Osteoblast (primary cell): ENCODE measurements around the gene GSX1. TPM values are rescaled to one million over a fixed set of nuclear protein-coding genes. Genes with fewer than 3 reads are reported as not detected.

Experiments
- DNase-seq: peaks from one replicate; pipeline ENCODE4 v3.0.0; 2011; ENCODE audit warnings: low spot score, mixed read lengths; ENCODE audit not compliant: insufficient read length; ENCODE audit errors: missing footprints
- H2AFZ ChIP-seq: 2 replicates; pipeline ENCODE4 v1.6.0; 2011; ENCODE audit warnings: mild to moderate bottlenecking, low read length
- H3K27ac ChIP-seq: 2 replicates; pipeline ENCODE4 v1.5.1; 2011; ENCODE audit warnings: mild to moderate bottlenecking, low read depth, low read length, moderate library complexity
- H3K27me3 ChIP-seq: 2 replicates; pipeline ENCODE4 v1.6.0; 2012; ENCODE audit warnings: mild to moderate bottlenecking, control low read depth, inconsistent platforms, low read length, moderate library complexity; ENCODE audit not compliant: insufficient read depth
- H3K36me3 ChIP-seq: 2 replicates; pipeline ENCODE4 v1.5.1; 2011; ENCODE audit warnings: mild to moderate bottlenecking, low read length, control low read depth, moderate library complexity; ENCODE audit not compliant: insufficient read depth
- H3K4me1 ChIP-seq: 2 replicates; pipeline ENCODE4 v1.5.1; 2011; ENCODE audit warnings: mild to moderate bottlenecking, low read length, control low read depth, moderate library complexity; ENCODE audit not compliant: insufficient read depth
- H3K4me2 ChIP-seq: 2 replicates; pipeline ENCODE4 v1.6.0; 2011; ENCODE audit warnings: mild to moderate bottlenecking, low read length; ENCODE audit not compliant: insufficient read depth
- H3K4me3 ChIP-seq: fragments of 200-600 bp; sonication (generic); 3 replicates; pipeline ENCODE4 v1.5.1; 2012; ENCODE audit warnings: mild to moderate bottlenecking, low read length, inconsistent platforms; ENCODE audit not compliant: insufficient read depth
- H3K79me2 ChIP-seq: 2 replicates; pipeline ENCODE4 v1.6.0; 2012; ENCODE audit warnings: mild to moderate bottlenecking, low read length, control low read depth, inconsistent platforms; ENCODE audit not compliant: insufficient read depth
- H3K9me3 ChIP-seq: 2 replicates; pipeline ENCODE4 v1.5.1; 2011; ENCODE audit warnings: low read depth, low read length, control low read depth
- H4K20me1 ChIP-seq: 2 replicates; pipeline ENCODE4 v1.6.0; 2012; ENCODE audit warnings: mild to moderate bottlenecking, low read length, control low read depth; ENCODE audit not compliant: insufficient read depth
- total RNA-seq: library from RNA; depleted of rRNA; stranded (reverse); fragments of >200 nt; gene quantifications from 2 replicates; pipeline ENCODE4 v1.2.3, GENCODE V29; 2012
- TF ChIP-seq, protein P1 (sequence below): IDR thresholded peaks from 2 replicates; pipeline ENCODE4 v1.5.1; 2011; ENCODE audit warnings: mild to moderate bottlenecking, low read depth, low read length, moderate library complexity; ENCODE audit errors: extremely low read depth

GSX1 gene
- total RNA-seq, 1 donor: not detected

- DNase-seq: no peak
- no peaks in the 10 kb centered on the region for H3K4me1 ChIP-seq
- H3K79me2 ChIP-seq: no peaks in the 10 kb centered on the region
- H3K9me3 ChIP-seq: no peaks in the 10 kb centered on the region
- no peak overlapping the region for H2AFZ ChIP-seq
- peaks cover 25% of the 10 kb centered on the region for H3K27me3 ChIP-seq
- H4K20me1 ChIP-seq: no peaks in the 10 kb centered on the region
- TF ChIP-seq, protein P1, sequence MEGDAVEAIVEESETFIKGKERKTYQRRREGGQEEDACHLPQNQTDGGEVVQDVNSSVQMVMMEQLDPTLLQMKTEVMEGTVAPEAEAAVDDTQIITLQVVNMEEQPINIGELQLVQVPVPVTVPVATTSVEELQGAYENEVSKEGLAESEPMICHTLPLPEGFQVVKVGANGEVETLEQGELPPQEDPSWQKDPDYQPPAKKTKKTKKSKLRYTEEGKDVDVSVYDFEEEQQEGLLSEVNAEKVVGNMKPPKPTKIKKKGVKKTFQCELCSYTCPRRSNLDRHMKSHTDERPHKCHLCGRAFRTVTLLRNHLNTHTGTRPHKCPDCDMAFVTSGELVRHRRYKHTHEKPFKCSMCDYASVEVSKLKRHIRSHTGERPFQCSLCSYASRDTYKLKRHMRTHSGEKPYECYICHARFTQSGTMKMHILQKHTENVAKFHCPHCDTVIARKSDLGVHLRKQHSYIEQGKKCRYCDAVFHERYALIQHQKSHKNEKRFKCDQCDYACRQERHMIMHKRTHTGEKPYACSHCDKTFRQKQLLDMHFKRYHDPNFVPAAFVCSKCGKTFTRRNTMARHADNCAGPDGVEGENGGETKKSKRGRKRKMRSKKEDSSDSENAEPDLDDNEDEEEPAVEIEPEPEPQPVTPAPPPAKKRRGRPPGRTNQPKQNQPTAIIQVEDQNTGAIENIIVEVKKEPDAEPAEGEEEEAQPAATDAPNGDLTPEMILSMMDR: no peak
- H3K4me2 ChIP-seq: no peak overlapping the region
- H3K36me3 ChIP-seq: no peaks in the 10 kb centered on the region
- no peak overlapping the region for H3K27ac ChIP-seq
- no peak overlapping the region for H3K4me3 ChIP-seq
These were observed 18.1 kb upstream of the GSX1 start for GRCh38 chr13:27774169-27774568.

DNA sequence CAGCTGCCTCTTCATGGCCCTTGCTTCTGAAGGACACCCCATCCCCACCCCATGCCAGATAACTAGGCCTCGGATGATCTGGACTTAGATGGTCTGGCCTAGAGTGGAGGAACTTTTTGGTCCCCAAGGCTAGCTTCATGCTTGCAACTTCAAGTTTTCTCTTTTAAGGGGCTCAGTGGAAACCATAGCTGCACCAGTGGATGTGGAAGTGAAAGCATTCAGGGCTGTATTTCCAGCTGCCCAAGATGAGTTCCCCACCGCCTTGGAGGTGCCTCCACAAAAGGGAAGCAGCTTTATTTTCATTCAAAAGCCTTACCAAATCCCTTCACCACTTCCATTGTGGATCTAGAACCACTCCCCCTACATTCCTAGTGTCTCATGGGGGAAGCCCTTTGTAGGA lies 17.6 kb upstream of the GSX1 start:
- no peaks in the 10 kb centered on the region for H3K79me2 ChIP-seq

DNA sequence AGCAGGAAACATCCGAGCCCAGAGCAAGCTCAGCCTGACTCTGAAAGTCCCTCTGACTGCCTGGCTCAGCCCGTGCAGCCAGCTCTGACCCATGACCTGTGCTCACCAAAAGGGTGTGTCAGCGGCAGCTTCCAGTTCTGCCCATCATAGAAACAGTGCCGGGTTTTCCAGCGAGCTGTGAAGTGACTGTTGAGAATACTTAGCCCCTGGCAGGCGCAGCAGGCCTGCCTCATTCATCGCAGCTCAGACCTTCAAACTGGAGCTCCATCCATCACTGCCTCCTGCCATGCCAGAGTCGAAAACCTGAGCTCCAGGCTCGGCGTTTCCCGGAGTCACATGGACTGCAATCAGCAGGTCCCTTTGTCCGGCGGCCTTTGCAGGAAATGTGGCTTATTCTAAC lies 16.3 kb upstream of the GSX1 start:
- Histone ChIP-seq H2AFZ (no peak overlapping the region), H3K4me3 (no peak overlapping the region), H3K79me2 (no peaks in the 10 kb centered on the region), H3K4me2 (no peak overlapping the region), H3K4me1 (no peaks in the 10 kb centered on the region), H3K9me3 (no peaks in the 10 kb centered on the region), H3K27ac (no peak overlapping the region), H3K27me3 (peaks cover 29% of the 10 kb centered on the region), H3K36me3 (no peaks in the 10 kb centered on the region), H4K20me1 (no peaks in the 10 kb centered on the region)
- TF ChIP-seq, protein P1: no peak
- no peak for DNase-seq

More for the DNA sequence above, 17.6 kb upstream of the GSX1 start:
- no peak overlapping the region for H3K27ac ChIP-seq
- DNase-seq: no peak
- no peak overlapping the region for H3K4me2 ChIP-seq
- no peaks in the 10 kb centered on the region for H3K4me1 ChIP-seq
- no peak overlapping the region for H2AFZ ChIP-seq
- H3K27me3 ChIP-seq: peaks cover 25% of the 10 kb centered on the region
- H3K9me3 ChIP-seq: no peaks in the 10 kb centered on the region
- no peaks in the 10 kb centered on the region for H4K20me1 ChIP-seq
- no peak overlapping the region for H3K4me3 ChIP-seq
- no peaks in the 10 kb centered on the region for H3K36me3 ChIP-seq
- TF ChIP-seq, protein P1: no peak

- Histone ChIP-seq H3K4me1 (no peaks in the 10 kb centered on the region), H3K27ac (no peak overlapping the region), H4K20me1 (no peaks in the 10 kb centered on the region), H3K36me3 (no peaks in the 10 kb centered on the region), H3K9me3 (no peaks in the 10 kb centered on the region), H3K79me2 (no peaks in the 10 kb centered on the region), H3K4me2 (no peak overlapping the region), H3K4me3 (no peak overlapping the region), H3K27me3 (peaks cover 18% of the 10 kb centered on the region), H2AFZ (no peak overlapping the region)
- no peak for DNase-seq
- TF ChIP-seq, protein P1: no peak
These were observed 10.1 kb upstream of the GSX1 start for GRCh38 chr13:27782151-27782550.
